Gastrocnemius medialis (tissue), 4 donors: Measurements from ENCODE around the gene IL2RG. TPM values are rescaled to one million over a fixed set of nuclear protein-coding genes. Genes with fewer than 3 reads are reported as not detected.

ENCODE experiments used
- ATAC-seq, 2 donors: fragments of 150-250 bp; one replicate each; pipeline ENCODE4 v1.9.1; 2016
- DNase-seq, 2 donors: peaks; one replicate each; pipeline ENCODE4 v3.0.0-alpha.2; 2019
- H3K27ac ChIP-seq, 4 donors: fragments of 200-600 bp; sonication (generic); 1 replicate in 1 of 4; 2 replicates in 3 of 4; pipeline ENCODE4 v1.5.1; 2016 to 2018; ENCODE audit warnings: mild to moderate bottlenecking in 2 of 4, moderate library complexity in 1 of 4
- H3K27me3 ChIP-seq, 3 donors: fragments of 200-600 bp; sonication (generic) in 2 of 3; 1 replicate in 1 of 3; 2 replicates in 2 of 3; pipeline versions ENCODE4 v1.5.1 to v1.6.0; 2016 to 2019; ENCODE audit warnings: mild to moderate bottlenecking in 1 of 3, moderate library complexity in 1 of 3
- H3K36me3 ChIP-seq, 2 donors: fragments of 200-600 bp; sonication (generic) in 1 of 2; one replicate each; pipeline ENCODE4 v1.5.1; 2017 to 2018
- H3K4me1 ChIP-seq, 2 donors: fragments of 200-600 bp; sonication (generic) in 1 of 2; one replicate each; pipeline ENCODE4 v1.5.1; 2016 to 2017; ENCODE audit warnings: mild to moderate bottlenecking in 2 of 2
- H3K4me3 ChIP-seq, 4 donors: fragments of 200-600 bp; sonication (generic) in 3 of 4; 1 replicate in 1 of 4; 2 replicates in 3 of 4; pipeline ENCODE4 v1.5.1; 2016 to 2019; ENCODE audit warnings: mild to moderate bottlenecking in 2 of 4
- H3K9me3 ChIP-seq, 3 donors: fragments of 200-600 bp; sonication (generic) in 2 of 3; 1 replicate in 1 of 3; 2 replicates in 2 of 3; pipeline ENCODE4 v1.5.1; 2016 to 2019
- CTCF ChIP-seq, 5 experiments: fragments of 450-650 bp in 3 of 5; fragments of 200-600 bp in 2 of 5; sonication (generic) in 2 of 5; IDR thresholded peaks in 4 of 5; conservative IDR thresholded peaks in 1 of 5; 1 replicate in 4 of 5; 2 replicates in 1 of 5; pipeline ENCODE4 v1.5.1; 2016 to 2019; ENCODE audit warnings: antibody characterized with exemption in 5 of 5, mild to moderate bottlenecking in 3 of 5, moderate library complexity in 3 of 5
- POLR2A ChIP-seq, 2 donors: fragments of 450-650 bp; IDR thresholded peaks; one replicate each; pipeline ENCODE4 v1.6.1; 2017; ENCODE audit warnings: antibody characterized with exemption in 2 of 2, mild to moderate bottlenecking in 2 of 2, moderate library complexity in 2 of 2
- in situ Hi-C, 4 donors: fragments of 200-750 bp; cut with MboI; loops; one replicate each; pipeline versions ENCODE4 v1.15.0 to v1.8.0; 2017; ENCODE audit warnings: low sequenced_read_pairs in 4 of 4
- intact Hi-C: fragments of 100-400 bp; cut with DNase I; formaldehyde crosslinking; loops from one replicate; pipeline ENCODE4 v1.15.1; 2023; ENCODE audit warnings: low total_unique reads
- total RNA-seq, 4 donors: library from RNA; depleted of rRNA; stranded (reverse); fragments of >200 nt; gene quantifications; one replicate each; pipeline versions ENCODE4 v1.1.0 to v1.2.3, GENCODE V29; 2016

IL2RG gene
- total RNA-seq, 4 donors from 2014 or later = 0.78 to 3.6 (median 1.3) TPM; not detected in 1

DNA sequence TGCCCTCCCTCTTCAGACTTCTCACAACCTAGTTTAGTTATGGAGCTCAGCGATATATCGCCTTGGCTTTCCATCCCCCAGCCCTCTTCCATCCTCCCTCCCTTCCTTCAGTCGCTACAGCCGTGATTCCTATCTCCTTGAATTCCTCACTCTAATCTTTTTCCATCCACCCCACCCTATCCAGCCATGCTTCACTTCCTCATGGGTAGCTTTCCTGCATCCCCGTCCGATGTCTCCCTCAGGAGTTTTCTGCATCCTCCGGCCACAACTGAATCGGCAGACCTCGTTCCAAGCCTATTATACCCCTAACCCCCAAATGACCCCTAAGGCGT lies 43.7 kb downstream of the IL2RG start:
- H3K4me1 ChIP-seq = peaks cover 3 to 8% of the 10 kb centered on the region in 2 donors
- intact Hi-C loops = loop anchor here (1.0 to 5.0 kb wide), 4 partner anchors 28 to 185 kb away; partner anchors contain the start of genes FOXO4, MED12 and ZMYM3
- H3K9me3 ChIP-seq = no peaks in the 10 kb centered on the region
- peak overlapping the region; percentile 66 to 74 (median 72) for H3K4me3 ChIP-seq
- H3K27me3 ChIP-seq = no peaks in the 10 kb centered on the region
- in situ Hi-C loops = no loop called here
- ATAC-seq = peak; percentile 26
- no peak for TF ChIP-seq POLR2A (IDR thresholded peaks at IDR 0.05)
- TF ChIP-seq CTCF (IDR thresholded peaks at IDR 0.05 in 4 of 5, conservative IDR thresholded peaks at IDR 0.05 in 1 of 5) = no peak
- no peak for DNase-seq
- H3K36me3 ChIP-seq = no peaks in the 10 kb centered on the region
- peak overlapping the region; percentile 86 to 93 (median 89) for H3K27ac ChIP-seq

GRCh38 chrX:71067089-71067488 lies 44.3 kb downstream of the IL2RG start:
- TF ChIP-seq POLR2A (IDR thresholded peaks at IDR 0.05) (no peak), CTCF (IDR thresholded peaks at IDR 0.05 in 4 of 5, conservative IDR thresholded peaks at IDR 0.05 in 1 of 5) (no peak)
- intact Hi-C loops = loop anchor here (5.0 kb wide), 1 partner anchor 185 kb away; the partner anchor contains the start of gene ZMYM3

DNA sequence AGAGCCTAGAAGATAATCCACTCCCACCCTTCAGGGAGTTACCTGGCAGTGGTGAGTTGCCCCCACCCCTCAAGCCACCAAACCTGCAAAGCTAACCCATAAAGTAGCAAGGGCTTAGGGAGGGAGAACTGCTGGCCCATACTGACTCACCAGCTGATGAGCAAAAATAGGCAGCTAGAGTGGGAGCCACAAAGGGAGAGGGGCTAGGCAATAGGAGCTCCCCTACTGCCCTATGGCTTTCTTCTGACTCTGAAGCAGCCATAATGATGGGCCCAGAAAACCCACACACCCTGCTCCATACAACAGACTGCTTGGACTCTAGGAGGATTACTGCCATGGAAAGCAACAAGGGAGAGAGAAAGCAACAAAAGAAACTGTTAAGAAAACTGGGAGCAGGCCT lies 51.2 kb downstream of the IL2RG start:
- peaks cover 0 to 30% of the 10 kb centered on the region in 2 donors for H3K36me3 ChIP-seq
- intact Hi-C loops = no loop called here
- no peak overlapping the region for H3K4me3 ChIP-seq
- DNase-seq (no peak), ATAC-seq (no peak)
- H3K27me3 ChIP-seq = no peaks in the 10 kb centered on the region
- TF ChIP-seq POLR2A (IDR thresholded peaks at IDR 0.05) = no peak
- no peak for TF ChIP-seq CTCF (IDR thresholded peaks at IDR 0.05 in 4 of 5, conservative IDR thresholded peaks at IDR 0.05 in 1 of 5)
- H3K4me1 ChIP-seq = no peaks in the 10 kb centered on the region
- H3K9me3 ChIP-seq = no peaks in the 10 kb centered on the region
- in situ Hi-C loops = no loop called here
- H3K27ac ChIP-seq = no peak overlapping the region

More at GRCh38 chrX:71067089-71067488, 44.3 kb downstream of the IL2RG start:
- Histone ChIP-seq H3K4me3 (peak overlapping the region; percentile 66 to 74 (median 72)), H3K36me3 (peaks cover 0 to under 1% of the 10 kb centered on the region in 2 donors), H3K27ac (peak overlapping the region; percentile 86 to 93 (median 89)), H3K4me1 (peaks cover 3 to 8% of the 10 kb centered on the region in 2 donors), H3K9me3 (no peaks in the 10 kb centered on the region), H3K27me3 (no peaks in the 10 kb centered on the region)
- DNase-seq (no peak), ATAC-seq (no peak)
- in situ Hi-C loops = no loop called here

- Histone ChIP-seq H3K4me1 (no peaks in the 10 kb centered on the region), H3K36me3 (peaks cover 0 to 30% of the 10 kb centered on the region in 2 donors), H3K4me3 (no peak overlapping the region), H3K27ac (no peak overlapping the region), H3K27me3 (no peaks in the 10 kb centered on the region), H3K9me3 (no peaks in the 10 kb centered on the region)
- DNase-seq (no peak), ATAC-seq (no peak)
- in situ Hi-C loops (no loop called here), intact Hi-C loops (no loop called here)
- TF ChIP-seq CTCF (IDR thresholded peaks at IDR 0.05 in 4 of 5, conservative IDR thresholded peaks at IDR 0.05 in 1 of 5) (no peak), POLR2A (IDR thresholded peaks at IDR 0.05) (no peak)
Measured at GRCh38 chrX:71057848-71058530, 53.4 kb downstream of the IL2RG start.

Other genes with a start within 250 kb of the IL2RG start
- gene TEX11, start 202.9 kb downstream of the IL2RG start, total RNA-seq = not detected
- not detected for gene SLC7A3, start 180.5 kb downstream of the IL2RG start, total RNA-seq
- gene SNX12, start 43.2 kb downstream of the IL2RG start, total RNA-seq = 10 to 100 TPM; 31.7 to 66.9 (median 43.4) TPM
- gene FOXO4, start 15.7 kb downstream of the IL2RG start, total RNA-seq = 10 to 100 TPM; 35.2 to 48.0 (median 41.8) TPM
- not detected for gene CXorf65, start 4.8 kb downstream of the IL2RG start, total RNA-seq
- gene MED12, start 7.0 kb upstream of the IL2RG start, total RNA-seq = 10 to 100 TPM; 11.8 to 25.5 (median 17.4) TPM
- gene NLGN3, start 33.3 kb upstream of the IL2RG start, total RNA-seq = under 1 TPM in 3 of 4 donors, not detected in 1; 0.31 to 0.39 (median 0.31) TPM
- under 1 TPM in 2 of 4 donors, not detected in 2; 0.24 to 0.80 TPM for gene GJB1, start 111.6 kb upstream of the IL2RG start, total RNA-seq
- 10 to 100 TPM in 1 of 4 donors, 1 to 10 TPM in 3; 7.1 to 10.2 (median 8.9) TPM for gene ZMYM3, start 142.6 kb upstream of the IL2RG start, total RNA-seq
- 100 to 1,000 TPM in 1 of 4 donors, 10 to 100 TPM in 3; 90.5 to 101 (median 92.9) TPM for gene NONO, start 172.1 kb upstream of the IL2RG start, total RNA-seq
- gene ITGB1BP2, start 190.2 kb upstream of the IL2RG start, total RNA-seq = 10 to 100 TPM in 1 of 4 donors, 1 to 10 TPM in 3; 2.4 to 17.1 (median 5.4) TPM